SK-N-SH (cell line): ENCODE data around the gene C19orf12. TPM values are rescaled to one million over a fixed set of nuclear protein-coding genes. Genes with fewer than 3 reads are reported as not detected.

Source experiments
- CTCF ChIA-PET: fragments of 300-600, 350-600 bp; formaldehyde crosslinking; extraction: SDS; loops from one replicate; lab custom pipeline; 2021; lab: Yijun Ruan, JAX
- POLR2A ChIA-PET: fragments of 350-600 bp; sonication (Branson Sonifier 250); formaldehyde crosslinking; extraction: SDS; loops from one replicate; lab custom pipeline; 2020; ENCODE audit warnings: antibody characterized with exemption, inconsistent platforms; lab: Yijun Ruan, JAX
- DNase-seq: peaks from one replicate; pipeline ENCODE4 v3.0.0; 2012
- H2AFZ ChIP-seq: fragments of 200-600 bp; sonication (generic); 2 replicates; pipeline ENCODE4 v1.8.1; 2016; ENCODE audit warnings: antibody characterized with exemption, mild to moderate bottlenecking, low read depth
- H3F3A ChIP-seq: fragments of 200-600 bp; sonication (generic); replicated peaks from 2 replicates; pipeline ENCODE3; 2016; ENCODE audit warnings: antibody characterized with exemption, mild to moderate bottlenecking; ENCODE audit not compliant: insufficient read depth
- H3K27ac ChIP-seq, 2 experiments: fragments of 200-500 bp in 1 of 2; fragments of 200-600 bp in 1 of 2; sonication (Bioruptor generic) in 1 of 2; sonication (generic), shearing (Covaris generic) in 1 of 2; 2 replicates each; pipeline versions ENCODE4 v1.5.1 to v1.6.1; 2014 to 2016; ENCODE audit warnings: low read depth in 2 of 2, inconsistent platforms in 1 of 2, low read length in 1 of 2, mild to moderate bottlenecking in 1 of 2, mixed read lengths in 1 of 2
- H3K27me3 ChIP-seq: fragments of 200-600 bp; sonication (generic), shearing (Covaris generic); 2 replicates; pipeline ENCODE4 v1.6.1; 2016; ENCODE audit warnings: mixed run types; ENCODE audit not compliant: insufficient read depth
- H3K36me3 ChIP-seq, 2 experiments: fragments of 200-500 bp in 1 of 2; fragments of 200-600 bp in 1 of 2; sonication (Bioruptor generic) in 1 of 2; sonication (generic) in 1 of 2; replicated peaks in 1 of 2; 2 replicates each; pipeline versions ENCODE3 to v1.5.1; 2014 to 2016; ENCODE audit warnings: low read length in 1 of 2, mild to moderate bottlenecking in 1 of 2; ENCODE audit not compliant: insufficient read depth in 2 of 2, control insufficient read depth in 1 of 2
- H3K4me1 ChIP-seq, 2 experiments: fragments of 200-500 bp in 1 of 2; fragments of 200-600 bp in 1 of 2; sonication (Bioruptor generic) in 1 of 2; sonication (generic), shearing (Covaris generic) in 1 of 2; 2 replicates each; pipeline versions ENCODE4 v1.5.1 to v1.6.1; 2014 to 2016; ENCODE audit warnings: low read depth in 1 of 2, low read length in 1 of 2, mixed run types in 1 of 2; ENCODE audit not compliant: insufficient read depth in 2 of 2, control insufficient read depth in 1 of 2
- H3K4me2 ChIP-seq: fragments of 200-600 bp; sonication (generic), shearing (Covaris generic); 2 replicates; pipeline ENCODE4 v1.6.1; 2017; ENCODE audit warnings: mixed run types
- H3K4me3 ChIP-seq, 2 experiments: fragments of 200-500 bp in 1 of 2; fragments of 200-600 bp in 1 of 2; sonication (Bioruptor generic) in 1 of 2; sonication (generic), shearing (Covaris generic) in 1 of 2; 2 replicates each; pipeline versions ENCODE4 v1.5.1 to v1.8.1; 2014 to 2016; ENCODE audit warnings: low read depth in 2 of 2, inconsistent platforms in 1 of 2, low read length in 1 of 2, mild to moderate bottlenecking in 1 of 2, mixed read lengths in 1 of 2, moderate library complexity in 1 of 2
- H3K79me2 ChIP-seq: fragments of 200-600 bp; sonication (generic); 2 replicates; pipeline ENCODE4 v1.8.1; 2017; ENCODE audit warnings: mild to moderate bottlenecking; ENCODE audit not compliant: insufficient read depth
- H3K9ac ChIP-seq: fragments of 200-600 bp; sonication (generic); 2 replicates; pipeline ENCODE4 v1.6.1; 2017; ENCODE audit warnings: mixed run types
- H3K9me2 ChIP-seq: fragments of 200-600 bp; sonication (generic); 2 replicates; pipeline ENCODE4 v1.6.1; 2017; ENCODE audit warnings: mixed run types
- H3K9me3 ChIP-seq: fragments of 200-600 bp; sonication (generic); 2 replicates; pipeline ENCODE4 v1.6.1; 2017; ENCODE audit warnings: mixed run types, mild to moderate bottlenecking, moderate library complexity
- H4K20me1 ChIP-seq: fragments of 200-600 bp; sonication (generic); 2 replicates; pipeline ENCODE4 v1.6.1; 2017; ENCODE audit warnings: mild to moderate bottlenecking, mixed run types; ENCODE audit not compliant: insufficient read depth
- FOSL2 ChIP-seq: IDR thresholded peaks from 2 replicates; pipeline ENCODE4 v1.4.0; 2012; ENCODE audit warnings: low read depth, mild to moderate bottlenecking, moderate library complexity, borderline replicate concordance
- GABPA ChIP-seq: IDR thresholded peaks from 2 replicates; pipeline ENCODE4 v1.4.0; 2012; ENCODE audit warnings: low read depth, mild to moderate bottlenecking
- JUND ChIP-seq: IDR thresholded peaks from 2 replicates; pipeline ENCODE4 v1.4.0; 2012
- PBX3 ChIP-seq: IDR thresholded peaks from 2 replicates; pipeline ENCODE4; 2012
- RCOR1 ChIP-seq: fragments of 150-350 bp; IDR thresholded peaks from 2 replicates; pipeline ENCODE4 v1.6.1; 2017; ENCODE audit warnings: antibody characterized with exemption, low read length
- RFX5 ChIP-seq: IDR thresholded peaks from 2 replicates; pipeline ENCODE4 v1.6.1; 2012; ENCODE audit warnings: mild to moderate bottlenecking, improper control_type of control experiment, low read length
- TAF1 ChIP-seq: IDR thresholded peaks from 2 replicates; pipeline ENCODE4 v1.6.1; 2012; ENCODE audit warnings: low read depth, mild to moderate bottlenecking, low read length, moderate library complexity, borderline replicate concordance
- TCF12 ChIP-seq: IDR thresholded peaks from 2 replicates; pipeline ENCODE4 v1.4.0; 2012
- WGBS: methylation state at CpG from one replicate; pipeline ENCODE4 v1.1.6; 2017; ENCODE audit warnings: low lambda C conversion rate; 5-methylcytosine and 5-hydroxymethylcytosine counted together
- polyA plus RNA-seq, 3 experiments: library from polyadenylated mRNA; depleted of rRNA; stranded (reverse); fragments of >200 nt; gene quantifications; 2 replicates each; pipeline ENCODE4 v1.2.3, GENCODE V29; 2012
- TF ChIP-seq, protein P1 (sequence below): fragments of 150-350 bp; IDR thresholded peaks from 2 replicates; pipeline ENCODE4 v1.6.1; 2016; ENCODE audit warnings: mild to moderate bottlenecking, low read depth, low read length

The C19orf12 gene
- polyA plus RNA-seq, 1 of the 3 experiments (the other 2 are of a cell fraction) = 30.5 TPM

- Histone ChIP-seq H3K4me1 (peaks cover 0 to 9% of the 10 kb centered on the region in 2 experiments; a peak in 1 of 4 replicates), H3F3A (no peaks in the 10 kb centered on the region), H3K9ac (no peak overlapping the region), H3K4me3 (no peak overlapping the region), H3K36me3 (no peaks in the 10 kb centered on the region), H3K9me3 (no peaks in the 10 kb centered on the region), H3K79me2 (no peaks in the 10 kb centered on the region), H3K4me2 (no peak overlapping the region), H3K9me2 (no peaks in the 10 kb centered on the region), H3K27me3 (no peaks in the 10 kb centered on the region), H4K20me1 (no peaks in the 10 kb centered on the region), H3K27ac (peak overlapping the region in 1 of 2 experiments; percentile 49; a peak in 1 of 4 replicates), H2AFZ (no peak overlapping the region)
- no peak for DNase-seq
- WGBS = 76% methylated on average over 18 of the region's 18 CpGs
- ChIA-PET CTCF (no interaction called here), POLR2A (no interaction called here)
- TF ChIP-seq RCOR1 (no peak), PBX3 (0 out of 2 replicates have a peak, but pooled peaks have one; percentile 31), JUND (no peak), GABPA (no peak), TCF12 (peak; percentile 46; the same call in 1 of the 2 replicates), RFX5 (no peak), FOSL2 (no peak), TAF1 (no peak)
- TF ChIP-seq, protein P1, sequence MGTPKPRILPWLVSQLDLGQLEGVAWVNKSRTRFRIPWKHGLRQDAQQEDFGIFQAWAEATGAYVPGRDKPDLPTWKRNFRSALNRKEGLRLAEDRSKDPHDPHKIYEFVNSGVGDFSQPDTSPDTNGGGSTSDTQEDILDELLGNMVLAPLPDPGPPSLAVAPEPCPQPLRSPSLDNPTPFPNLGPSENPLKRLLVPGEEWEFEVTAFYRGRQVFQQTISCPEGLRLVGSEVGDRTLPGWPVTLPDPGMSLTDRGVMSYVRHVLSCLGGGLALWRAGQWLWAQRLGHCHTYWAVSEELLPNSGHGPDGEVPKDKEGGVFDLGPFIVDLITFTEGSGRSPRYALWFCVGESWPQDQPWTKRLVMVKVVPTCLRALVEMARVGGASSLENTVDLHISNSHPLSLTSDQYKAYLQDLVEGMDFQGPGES = no peak
Measured at GRCh38 chr19:29687897-29688728, 26.9 kb downstream of the C19orf12 start.

- no peak for DNase-seq
- Histone ChIP-seq H3K4me3 (no peak overlapping the region), H3K4me1 (peaks cover 0 to 9% of the 10 kb centered on the region in 2 experiments; a peak in 1 of 4 replicates), H3K36me3 (no peaks in the 10 kb centered on the region), H3K79me2 (no peaks in the 10 kb centered on the region), H3K27me3 (no peaks in the 10 kb centered on the region), H3F3A (no peaks in the 10 kb centered on the region), H4K20me1 (no peaks in the 10 kb centered on the region), H2AFZ (no peak overlapping the region), H3K27ac (peak overlapping the region in 1 of 2 experiments; percentile 49; a peak in 1 of 4 replicates), H3K9ac (no peak overlapping the region), H3K9me3 (no peaks in the 10 kb centered on the region), H3K4me2 (peak overlapping the region; percentile 24; the same call in 1 of the 2 replicates), H3K9me2 (no peaks in the 10 kb centered on the region)
- CTCF ChIA-PET = interaction anchor here (2.4 kb wide), 1 partner anchor 29 kb away, joined by 21 read pairs; the partner anchor contains the start of gene C19orf12
- 77% methylated on average over 17 of the region's 17 CpGs for WGBS
- TF ChIP-seq RCOR1 = no peak
- 0 out of 2 replicates have a peak, but pooled peaks have one; percentile 11 for TF ChIP-seq FOSL2
- POLR2A ChIA-PET = no interaction called here
Measured at GRCh38 chr19:29687244-29687896, 27.7 kb downstream of the C19orf12 start.
